Loucy (cell line): ENCODE data around the gene XRCC3.

Source experiments
- H2AFZ ChIP-seq: fragments of 200-600 bp; sonication (generic); 2 replicates; pipeline ENCODE4 v1.6.0; 2016; ENCODE audit warnings: antibody characterized with exemption, mild to moderate bottlenecking, low read length, moderate library complexity
- H3F3A ChIP-seq: fragments of 200-600 bp; 2 replicates; pipeline ENCODE4 v1.6.0; 2016; ENCODE audit warnings: antibody characterized with exemption, low read depth, mild to moderate bottlenecking
- H3K27me3 ChIP-seq: fragments of 200-600 bp; sonication (generic); 2 replicates; pipeline ENCODE4 v1.6.1; 2014; ENCODE audit warnings: low read length, mild to moderate bottlenecking; ENCODE audit not compliant: insufficient read depth, poor library complexity, severe bottlenecking
- H3K36me3 ChIP-seq: fragments of 200-600 bp; sonication (generic); 2 replicates; pipeline ENCODE4 v1.6.1; 2016; ENCODE audit warnings: low read length; ENCODE audit not compliant: insufficient read depth
- H3K4me1 ChIP-seq: fragments of 200-600 bp; sonication (generic); 2 replicates; pipeline ENCODE4 v1.5.1; 2014; ENCODE audit warnings: low read length, mild to moderate bottlenecking; ENCODE audit not compliant: insufficient read depth, poor library complexity, severe bottlenecking
- H3K4me2 ChIP-seq: fragments of 200-600 bp; sonication (generic); 2 replicates; pipeline ENCODE4 v1.6.0; 2014; ENCODE audit warnings: antibody characterized with exemption, low read length, low read depth, mild to moderate bottlenecking; ENCODE audit not compliant: poor library complexity, severe bottlenecking
- H3K4me3 ChIP-seq: fragments of 200-600 bp; sonication (generic); 2 replicates; pipeline ENCODE4 v1.5.1; 2014; ENCODE audit warnings: low read length, mild to moderate bottlenecking, mixed read lengths; ENCODE audit not compliant: poor library complexity, severe bottlenecking
- H3K79me2 ChIP-seq: fragments of 200-600 bp; sonication (generic); 2 replicates; pipeline ENCODE4 v1.6.1; 2014; ENCODE audit warnings: low read length; ENCODE audit not compliant: insufficient read depth
- H3K9ac ChIP-seq: fragments of 200-600 bp; sonication (generic); 2 replicates; pipeline ENCODE4 v1.6.0; 2014; ENCODE audit warnings: mild to moderate bottlenecking, low read depth, low read length, moderate library complexity; ENCODE audit not compliant: poor library complexity, severe bottlenecking
- H3K9me2 ChIP-seq: fragments of 200-600 bp; sonication (generic); replicated peaks from 2 replicates; pipeline ENCODE4 v1.6.1; 2016; ENCODE audit warnings: low read depth, low read length, mixed read lengths
- H3K9me3 ChIP-seq: fragments of 200-600 bp; sonication (generic); 2 replicates; pipeline ENCODE4 v1.6.1; 2014; ENCODE audit warnings: mild to moderate bottlenecking, antibody characterized with exemption, low read length, low read depth; ENCODE audit not compliant: insufficient read depth
- H4K20me1 ChIP-seq: fragments of 200-600 bp; sonication (generic); 2 replicates; pipeline ENCODE4 v1.6.0; 2014; ENCODE audit warnings: antibody characterized with exemption, low read length, mild to moderate bottlenecking; ENCODE audit not compliant: insufficient read depth, poor library complexity, severe bottlenecking
- CTCF ChIP-seq: fragments of 200-600 bp; sonication (generic); conservative IDR thresholded peaks from 2 replicates; pipeline ENCODE4 v1.5.1; 2014; ENCODE audit warnings: mild to moderate bottlenecking, antibody characterized with exemption, low read length
- EZH2phosphoT487 ChIP-seq: fragments of 200-600 bp; IDR thresholded peaks from 2 replicates; pipeline ENCODE4 v1.6.1; 2018; ENCODE audit warnings: antibody characterized with exemption, mild to moderate bottlenecking, moderate library complexity, borderline replicate concordance

The XRCC3 gene

DNA sequence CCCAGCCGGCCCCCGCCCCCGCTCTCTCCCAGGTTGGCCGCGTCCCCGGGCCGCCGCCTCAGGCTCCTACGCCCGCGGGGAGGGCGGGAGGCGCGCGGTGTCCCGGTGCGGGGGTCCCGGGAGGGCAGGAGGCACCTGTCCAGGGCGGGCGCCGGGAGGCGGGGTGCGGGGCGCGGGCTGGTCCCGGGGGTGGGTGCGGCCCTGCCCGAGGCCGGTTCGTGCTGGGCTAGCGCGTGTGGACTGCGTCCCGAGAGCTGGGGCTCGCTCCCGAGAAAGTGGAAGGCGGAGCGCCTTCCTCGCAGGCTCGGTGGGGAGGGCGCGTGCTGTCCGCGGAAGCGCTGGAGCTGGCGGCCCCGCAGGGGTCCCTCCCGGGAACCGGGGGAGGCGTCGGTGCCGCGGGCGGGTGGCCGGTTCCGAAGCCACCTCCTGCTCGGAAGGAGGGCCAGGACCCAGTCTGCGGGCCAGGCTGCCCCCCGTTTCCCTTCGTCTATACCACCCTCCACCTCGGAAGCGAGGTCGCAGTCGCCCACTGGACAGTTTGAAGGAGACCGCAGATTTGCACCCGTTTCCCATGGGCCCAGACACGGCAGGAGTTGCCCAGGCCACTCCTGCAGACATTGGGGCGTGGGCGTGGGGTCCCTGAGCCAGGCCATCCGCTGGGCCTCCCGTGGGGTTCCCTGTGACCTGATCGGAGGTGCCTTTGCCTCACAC is 995 bp upstream of the XRCC3 start:
- Histone ChIP-seq H3K4me1 (peaks cover 12% of the 10 kb centered on the region), H3K9ac (peak overlapping the region; percentile 74), H2AFZ (peak overlapping the region; percentile 31; the same call in 1 of the 2 replicates)

DNA sequence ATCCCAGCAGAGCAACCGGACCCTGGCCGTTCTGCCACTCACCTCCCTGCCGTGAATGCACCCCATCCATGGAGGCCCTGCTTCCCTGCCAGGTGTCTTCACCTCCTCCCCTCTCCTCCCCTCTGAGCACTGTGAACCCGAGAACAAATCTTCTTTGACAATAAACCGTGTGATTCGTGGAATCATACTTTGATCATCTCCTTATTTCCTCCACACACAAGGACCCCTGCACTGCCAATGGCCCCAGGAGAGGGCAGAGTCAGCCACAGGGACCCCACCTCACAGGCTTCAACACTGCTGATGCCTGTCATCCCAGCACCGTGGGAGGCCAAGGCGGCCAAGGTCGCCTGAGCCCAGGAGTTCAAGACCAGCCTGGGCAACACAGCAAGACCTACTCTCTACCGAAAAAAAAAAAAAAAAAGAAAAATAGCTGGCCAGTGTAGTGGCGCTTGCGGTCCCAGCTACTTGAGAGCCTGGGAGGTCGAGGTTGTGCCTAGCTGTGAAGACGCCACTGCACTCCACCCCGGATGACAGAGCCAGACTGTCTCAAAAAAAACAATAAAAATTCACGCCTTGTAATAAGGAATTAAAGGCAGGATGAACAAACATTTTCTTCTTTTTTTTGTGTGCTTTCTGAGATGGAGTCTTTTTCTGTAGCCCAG is 1.1 kb downstream of the XRCC3 start:
- peak overlapping the region; percentile 78 for H3K9ac ChIP-seq
- H3K4me1 ChIP-seq = peaks cover 12% of the 10 kb centered on the region
- no peak overlapping the region for H2AFZ ChIP-seq
- peaks cover 9% of the 10 kb centered on the region for H4K20me1 ChIP-seq
- peaks cover 35% of the 10 kb centered on the region for H3K79me2 ChIP-seq
- no peaks in the 10 kb centered on the region for H3K9me3 ChIP-seq
- no peaks in the 10 kb centered on the region for H3K27me3 ChIP-seq
- peak overlapping the region; percentile 78 for H3K4me3 ChIP-seq
- TF ChIP-seq EZH2phosphoT487 (no peak), CTCF (no peak)
- H3K9me2 ChIP-seq = no peaks in the 10 kb centered on the region
- H3K36me3 ChIP-seq = no peaks in the 10 kb centered on the region
- no peaks in the 10 kb centered on the region for H3F3A ChIP-seq
- peak overlapping the region; percentile 94 for H3K4me2 ChIP-seq

More for the DNA sequence above, 995 bp upstream of the XRCC3 start:
- Histone ChIP-seq H3F3A (no peaks in the 10 kb centered on the region), H3K9me2 (no peaks in the 10 kb centered on the region), H3K36me3 (no peaks in the 10 kb centered on the region), H3K79me2 (peaks cover 43% of the 10 kb centered on the region), H3K9me3 (no peaks in the 10 kb centered on the region), H3K4me3 (peak overlapping the region; percentile 76), H4K20me1 (peaks cover 9% of the 10 kb centered on the region), H3K27me3 (no peaks in the 10 kb centered on the region), H3K4me2 (peak overlapping the region; percentile 77)
- no peak for TF ChIP-seq EZH2phosphoT487
- TF ChIP-seq CTCF = no peak

GRCh38 chr14:103713304-103714062 is 1.8 kb downstream of the XRCC3 start:
- Histone ChIP-seq H3K27me3 (no peaks in the 10 kb centered on the region), H3K36me3 (peaks cover 4% of the 10 kb centered on the region; the same call in 1 of the 2 replicates), H3K79me2 (peaks cover 35% of the 10 kb centered on the region), H3K9me2 (no peaks in the 10 kb centered on the region), H3K4me2 (peak overlapping the region; percentile 94), H4K20me1 (peaks cover 9% of the 10 kb centered on the region), H3K9me3 (no peaks in the 10 kb centered on the region), H3K9ac (peak overlapping the region; percentile 78), H2AFZ (no peak overlapping the region), H3K4me3 (peak overlapping the region; percentile 78), H3K4me1 (peaks cover 12% of the 10 kb centered on the region), H3F3A (no peaks in the 10 kb centered on the region)
- TF ChIP-seq CTCF (no peak), EZH2phosphoT487 (no peak)
